Upper lobe of left lung (tissue), 4 donors: Measurements from ENCODE around the gene LARP4B.

Experiments used
- EP300 ChIP-seq, 4 donors: sonication (generic); formaldehyde crosslinking; IDR thresholded peaks; one replicate each; pipeline ENCODE4 v1.5.1; 2017; ENCODE audit warnings: antibody characterized with exemption in 4 of 4, control low read depth in 2 of 4
- POLR2A ChIP-seq, 4 donors: fragments of 450-650 bp; IDR thresholded peaks; one replicate each; pipeline ENCODE4 v1.5.1; 2016 to 2017; ENCODE audit warnings: antibody characterized with exemption in 4 of 4, mild to moderate bottlenecking in 2 of 4
- POLR2AphosphoS5 ChIP-seq, 2 donors: sonication (generic); formaldehyde crosslinking; IDR thresholded peaks; one replicate each; pipeline ENCODE4 v1.5.1; 2017; ENCODE audit warnings: antibody characterized with exemption in 2 of 2
- TF ChIP-seq, protein P1 (sequence below), 6 experiments: fragments of 450-650 bp in 4 of 6; fragments of 200-600 bp in 2 of 6; sonication (generic) in 2 of 6; IDR thresholded peaks; one replicate each; pipeline ENCODE4 v1.5.1; 2016 to 2019; ENCODE audit warnings: antibody characterized with exemption in 6 of 6

DNA sequence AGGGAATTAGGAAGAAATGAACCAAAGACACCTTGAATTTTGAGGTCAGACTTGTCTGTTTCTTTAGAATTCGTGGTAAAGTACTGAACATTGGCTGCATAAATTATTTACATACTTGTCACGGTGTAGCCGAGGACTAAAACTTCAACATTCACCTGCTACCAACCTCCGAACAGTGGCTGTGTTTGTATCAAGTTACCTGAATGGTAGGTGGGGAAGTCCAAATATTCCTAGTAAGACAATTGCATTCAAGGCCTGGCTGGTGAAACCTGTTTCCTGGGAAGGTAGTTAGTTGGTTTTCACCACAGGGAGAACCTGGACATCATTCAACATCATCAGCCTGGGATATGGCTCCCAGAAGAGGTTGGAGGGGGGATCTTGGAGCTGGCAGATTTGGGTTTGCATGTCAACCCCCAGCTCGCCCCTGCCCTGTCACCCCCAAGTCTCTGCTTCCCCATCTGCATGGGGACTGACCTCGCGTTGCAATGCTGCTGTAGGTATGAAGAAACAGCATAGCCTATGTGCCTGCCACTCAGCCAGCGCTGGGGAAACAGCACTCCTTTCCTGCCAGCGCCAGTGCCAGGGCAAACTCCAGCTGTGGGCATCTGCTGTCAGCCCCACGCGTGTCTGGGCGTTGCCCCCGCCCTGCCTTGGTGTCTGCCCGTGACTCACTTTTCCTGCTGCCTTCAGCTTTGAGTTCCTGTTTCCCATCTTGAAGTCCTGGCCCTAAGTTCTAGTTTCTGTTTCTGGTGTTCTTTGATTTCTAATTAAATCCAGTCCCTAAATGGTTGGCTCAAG lies 12.7 kb upstream of the LARP4B start:
- TF ChIP-seq, protein P1, sequence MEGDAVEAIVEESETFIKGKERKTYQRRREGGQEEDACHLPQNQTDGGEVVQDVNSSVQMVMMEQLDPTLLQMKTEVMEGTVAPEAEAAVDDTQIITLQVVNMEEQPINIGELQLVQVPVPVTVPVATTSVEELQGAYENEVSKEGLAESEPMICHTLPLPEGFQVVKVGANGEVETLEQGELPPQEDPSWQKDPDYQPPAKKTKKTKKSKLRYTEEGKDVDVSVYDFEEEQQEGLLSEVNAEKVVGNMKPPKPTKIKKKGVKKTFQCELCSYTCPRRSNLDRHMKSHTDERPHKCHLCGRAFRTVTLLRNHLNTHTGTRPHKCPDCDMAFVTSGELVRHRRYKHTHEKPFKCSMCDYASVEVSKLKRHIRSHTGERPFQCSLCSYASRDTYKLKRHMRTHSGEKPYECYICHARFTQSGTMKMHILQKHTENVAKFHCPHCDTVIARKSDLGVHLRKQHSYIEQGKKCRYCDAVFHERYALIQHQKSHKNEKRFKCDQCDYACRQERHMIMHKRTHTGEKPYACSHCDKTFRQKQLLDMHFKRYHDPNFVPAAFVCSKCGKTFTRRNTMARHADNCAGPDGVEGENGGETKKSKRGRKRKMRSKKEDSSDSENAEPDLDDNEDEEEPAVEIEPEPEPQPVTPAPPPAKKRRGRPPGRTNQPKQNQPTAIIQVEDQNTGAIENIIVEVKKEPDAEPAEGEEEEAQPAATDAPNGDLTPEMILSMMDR (IDR thresholded peaks at IDR 0.05): no peak
- TF ChIP-seq POLR2A (IDR thresholded peaks at IDR 0.05): no peak
- TF ChIP-seq EP300 (IDR thresholded peaks at IDR 0.05): no peak
- peak; percentile 51 to 63 for TF ChIP-seq POLR2AphosphoS5 (IDR thresholded peaks at IDR 0.05)
